Astrocyte (in vitro differentiated cells and primary cell): Measurements from ENCODE around the gene C19orf44. TPM values are rescaled to one million over a fixed set of nuclear protein-coding genes. Genes with fewer than 3 reads are reported as not detected.
A peak's percentile ranks its signal among the peaks of the same experiment; 100 is the strongest.
"Not testable (repeated sequence)": the region's sequence is repeated elsewhere in the genome, so short reads cannot be mapped to it uniquely, and the experiment has no call there.

Experiments used
- DNase-seq: peaks from one replicate; pipeline ENCODE4 v3.0.0-alpha.2; 2010; ENCODE audit warnings: low read depth
- FAIRE-seq: peaks from 2 replicates; lab custom pipeline; 2011; peaks lifted over from hg19 to GRCh38; lab: Jason Lieb, UNC
- H2AFZ ChIP-seq: 2 replicates; pipeline ENCODE4 v1.6.0; 2012; ENCODE audit warnings: low read depth, low read length, inconsistent platforms
- H3K27ac ChIP-seq: 2 replicates; pipeline ENCODE4 v1.5.1; 2011; ENCODE audit warnings: low read depth, low read length, inconsistent platforms
- H3K27me3 ChIP-seq: 2 replicates; pipeline ENCODE4 v1.6.0; 2011; ENCODE audit warnings: low read length, inconsistent platforms; ENCODE audit not compliant: insufficient read depth
- H3K36me3 ChIP-seq: 2 replicates; pipeline ENCODE4 v1.5.1; 2011; ENCODE audit warnings: low read length, inconsistent platforms; ENCODE audit not compliant: insufficient read depth
- H3K4me1 ChIP-seq: 2 replicates; pipeline ENCODE4 v1.5.1; 2011; ENCODE audit warnings: low read length, inconsistent platforms; ENCODE audit not compliant: insufficient read depth
- H3K4me2 ChIP-seq: 2 replicates; pipeline ENCODE4 v1.6.0; 2012; ENCODE audit warnings: low read length, inconsistent platforms
- H3K4me3 ChIP-seq: 2 replicates; pipeline ENCODE4 v1.5.1; 2011; ENCODE audit warnings: low read depth, mild to moderate bottlenecking, low read length, inconsistent platforms; ENCODE audit not compliant: insufficient read depth
- H3K79me2 ChIP-seq: 2 replicates; pipeline ENCODE4 v1.6.0; 2012; ENCODE audit warnings: mild to moderate bottlenecking, low read length, inconsistent platforms; ENCODE audit not compliant: insufficient read depth
- H3K9ac ChIP-seq: 2 replicates; pipeline ENCODE4 v1.6.0; 2012; ENCODE audit warnings: mild to moderate bottlenecking, low read length, inconsistent platforms
- H3K9me3 ChIP-seq: 2 replicates; pipeline ENCODE4 v1.5.1; 2012; ENCODE audit warnings: low read depth, mild to moderate bottlenecking, low read length, inconsistent platforms; ENCODE audit not compliant: insufficient read depth
- H4K20me1 ChIP-seq: 2 replicates; pipeline ENCODE4 v1.6.0; 2012; ENCODE audit warnings: low read length, inconsistent platforms; ENCODE audit not compliant: insufficient read depth
- H3K27ac Mint-ChIP-seq: one replicate; pipeline ENCODE4 v1.8.0; 2021; ENCODE audit warnings: mild to moderate bottlenecking, mixed read lengths; ENCODE audit not compliant: unreplicated experiment
- H3K27me3 Mint-ChIP-seq: one replicate; pipeline ENCODE4 v1.8.0; 2021; ENCODE audit warnings: low read depth, mixed read lengths; ENCODE audit not compliant: unreplicated experiment
- H3K36me3 Mint-ChIP-seq: one replicate; pipeline ENCODE4 v1.8.0; 2021; ENCODE audit warnings: low read depth, mixed read lengths; ENCODE audit not compliant: unreplicated experiment
- H3K4me1 Mint-ChIP-seq: one replicate; pipeline ENCODE4 v1.8.0; 2021; ENCODE audit warnings: low read depth, mixed read lengths; ENCODE audit not compliant: unreplicated experiment
- H3K4me3 Mint-ChIP-seq: one replicate; pipeline ENCODE4 v1.8.0; 2021; ENCODE audit warnings: mild to moderate bottlenecking, moderate library complexity, mixed read lengths; ENCODE audit not compliant: unreplicated experiment
- H3K9me3 Mint-ChIP-seq: one replicate; pipeline ENCODE4 v1.8.0; 2021; ENCODE audit warnings: mild to moderate bottlenecking, mixed read lengths; ENCODE audit not compliant: unreplicated experiment
- EZH2 ChIP-seq: IDR thresholded peaks from 2 replicates; pipeline ENCODE4 v1.6.1; 2012; ENCODE audit warnings: mild to moderate bottlenecking, low read length, inconsistent platforms; ENCODE audit not compliant: insufficient read depth
- total RNA-seq: library from RNA; stranded (reverse); gene quantifications from 2 replicates; pipeline ENCODE4 v1.2.1, GENCODE V29; 2021
- TF ChIP-seq, protein P1 (sequence below): IDR thresholded peaks from 2 replicates; pipeline ENCODE4 v1.5.1; 2011; ENCODE audit warnings: low read depth, mild to moderate bottlenecking, inconsistent platforms, low read length, moderate library complexity; ENCODE audit not compliant: insufficient read depth

The C19orf44 gene
- total RNA-seq, 1 donor from 2014 or later = 5.0 TPM

DNA sequence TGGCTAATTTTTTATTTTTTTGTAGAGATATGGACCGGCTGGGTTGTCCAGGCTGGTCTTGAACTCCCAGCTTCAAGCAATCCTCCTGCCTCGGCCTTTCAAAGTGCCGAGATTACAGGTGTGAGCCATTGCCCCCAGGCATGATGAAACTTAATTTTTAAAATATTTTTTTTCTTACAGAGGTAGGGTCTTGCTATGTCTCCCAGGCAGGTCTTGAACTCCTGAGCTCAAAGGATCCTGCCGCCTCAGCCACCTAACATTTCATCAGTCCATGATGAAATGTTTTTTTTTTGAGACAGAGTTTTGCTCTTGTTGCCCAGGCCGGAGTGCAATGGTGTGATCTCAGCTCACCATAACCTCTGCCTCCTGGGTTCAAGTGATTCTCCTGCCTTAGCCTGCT is 12.4 kb downstream of the C19orf44 start:
- Histone ChIP-seq H3K27ac (no peak overlapping the region), H3K4me3 (no peak overlapping the region), H3K79me2 (no peaks in the 10 kb centered on the region), H2AFZ (no peak overlapping the region), H3K4me1 (peaks cover 2% of the 10 kb centered on the region), H3K27me3 (no peaks in the 10 kb centered on the region), H3K9me3 (no peaks in the 10 kb centered on the region), H3K36me3 (peaks cover 2% of the 10 kb centered on the region), H3K4me2 (no peak overlapping the region), H4K20me1 (no peaks in the 10 kb centered on the region), H3K9ac (no peak overlapping the region)
- Mint-ChIP-seq H3K27me3 (no peaks in the 10 kb centered on the region), H3K4me3 (no peak overlapping the region), H3K27ac (no peak overlapping the region), H3K36me3 (peaks cover 11% of the 10 kb centered on the region), H3K4me1 (no peaks in the 10 kb centered on the region), H3K9me3 (no peaks in the 10 kb centered on the region)
- no peak for TF ChIP-seq EZH2
- TF ChIP-seq, protein P1, sequence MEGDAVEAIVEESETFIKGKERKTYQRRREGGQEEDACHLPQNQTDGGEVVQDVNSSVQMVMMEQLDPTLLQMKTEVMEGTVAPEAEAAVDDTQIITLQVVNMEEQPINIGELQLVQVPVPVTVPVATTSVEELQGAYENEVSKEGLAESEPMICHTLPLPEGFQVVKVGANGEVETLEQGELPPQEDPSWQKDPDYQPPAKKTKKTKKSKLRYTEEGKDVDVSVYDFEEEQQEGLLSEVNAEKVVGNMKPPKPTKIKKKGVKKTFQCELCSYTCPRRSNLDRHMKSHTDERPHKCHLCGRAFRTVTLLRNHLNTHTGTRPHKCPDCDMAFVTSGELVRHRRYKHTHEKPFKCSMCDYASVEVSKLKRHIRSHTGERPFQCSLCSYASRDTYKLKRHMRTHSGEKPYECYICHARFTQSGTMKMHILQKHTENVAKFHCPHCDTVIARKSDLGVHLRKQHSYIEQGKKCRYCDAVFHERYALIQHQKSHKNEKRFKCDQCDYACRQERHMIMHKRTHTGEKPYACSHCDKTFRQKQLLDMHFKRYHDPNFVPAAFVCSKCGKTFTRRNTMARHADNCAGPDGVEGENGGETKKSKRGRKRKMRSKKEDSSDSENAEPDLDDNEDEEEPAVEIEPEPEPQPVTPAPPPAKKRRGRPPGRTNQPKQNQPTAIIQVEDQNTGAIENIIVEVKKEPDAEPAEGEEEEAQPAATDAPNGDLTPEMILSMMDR = no peak
- no peak for DNase-seq
- no peak for FAIRE-seq

DNA sequence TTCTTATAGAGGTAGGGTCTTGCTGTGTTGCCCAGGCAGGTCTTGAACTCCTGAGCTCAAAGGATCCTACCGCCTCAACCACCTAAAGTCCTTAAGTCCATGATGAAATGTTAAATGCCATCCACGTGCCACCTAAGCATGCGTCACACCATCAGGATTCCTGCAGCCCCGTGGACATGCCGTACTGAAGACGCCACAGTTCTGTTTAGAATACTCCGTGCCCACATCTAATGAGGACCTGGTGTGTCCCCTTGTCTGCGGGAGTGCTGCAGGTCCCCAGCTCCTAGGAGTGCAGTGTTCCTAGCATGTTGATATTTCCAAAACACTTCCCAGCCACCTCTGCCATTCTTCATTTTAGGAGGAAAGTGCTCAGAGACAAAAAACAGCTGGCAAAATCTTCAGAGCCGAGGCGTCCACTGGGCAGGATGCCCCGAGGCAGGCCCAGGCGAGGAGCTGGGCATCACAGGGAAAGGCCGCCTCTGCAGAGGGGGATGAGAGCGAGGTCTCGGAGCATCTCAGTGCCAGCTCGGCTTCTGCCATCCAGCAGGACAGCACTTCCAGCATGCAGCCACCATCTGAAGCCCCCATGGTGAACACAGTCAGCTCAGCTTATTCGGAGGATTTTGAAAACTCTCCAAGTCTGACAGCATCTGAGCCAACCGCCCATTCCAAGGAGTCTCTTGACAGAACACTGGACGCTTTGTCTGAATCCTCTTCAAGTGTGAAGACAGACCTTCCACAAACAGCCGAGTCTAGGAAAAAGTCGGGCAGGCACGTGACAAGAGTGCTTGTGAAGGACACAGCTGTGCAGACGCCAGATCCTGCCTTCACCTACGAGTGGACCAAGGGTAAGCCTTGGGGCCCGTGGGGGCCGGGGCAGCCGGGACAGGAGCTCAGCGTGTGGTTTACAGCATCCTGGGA is 13.2 kb downstream of the C19orf44 start:
- Histone ChIP-seq H3K9ac (no peak overlapping the region), H4K20me1 (no peaks in the 10 kb centered on the region), H3K36me3 (peaks cover 2% of the 10 kb centered on the region), H3K27me3 (no peaks in the 10 kb centered on the region), H3K4me1 (peaks cover 2% of the 10 kb centered on the region), H3K9me3 (no peaks in the 10 kb centered on the region), H2AFZ (no peak overlapping the region), H3K27ac (peak overlapping the region; percentile 2), H3K79me2 (no peaks in the 10 kb centered on the region), H3K4me3 (no peak overlapping the region), H3K4me2 (no peak overlapping the region)
- no peak for TF ChIP-seq EZH2
- TF ChIP-seq, protein P1 = no peak
- Mint-ChIP-seq H3K36me3 (peaks cover 8% of the 10 kb centered on the region), H3K4me3 (no peak overlapping the region), H3K27ac (no peak overlapping the region), H3K9me3 (no peaks in the 10 kb centered on the region), H3K4me1 (no peaks in the 10 kb centered on the region), H3K27me3 (no peaks in the 10 kb centered on the region)
- FAIRE-seq = no peak
- DNase-seq = peak; percentile 33

DNA sequence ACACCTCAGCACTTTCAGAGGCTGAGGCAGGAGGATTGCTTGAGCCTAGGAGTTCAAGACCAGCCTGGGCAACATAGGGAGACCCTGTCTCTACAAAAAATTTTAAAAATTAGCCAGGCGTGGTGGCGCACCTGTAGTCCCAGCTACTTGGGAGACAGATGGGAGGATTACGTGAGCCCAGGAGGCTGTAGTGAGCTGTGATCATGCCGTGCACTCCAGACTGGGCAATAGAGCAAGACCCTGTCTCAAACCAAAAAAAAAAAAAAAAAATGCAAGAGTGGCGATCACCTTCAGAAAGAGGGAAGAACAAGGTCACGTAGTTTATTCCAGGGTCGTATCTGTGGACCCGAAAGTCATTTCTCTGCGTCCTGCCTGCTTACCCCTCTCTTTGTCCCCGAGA is 16.4 kb downstream of the C19orf44 start:
- not testable (repeated sequence) for H3K27ac Mint-ChIP-seq, H3K4me1 ChIP-seq, H3K27me3 Mint-ChIP-seq, H3K4me1 Mint-ChIP-seq, H3K4me2 ChIP-seq, H3K27me3 ChIP-seq, H3K9ac ChIP-seq, H3K79me2 ChIP-seq, H3K9me3 ChIP-seq, H3K36me3 ChIP-seq, H3K4me3 Mint-ChIP-seq, H3K36me3 Mint-ChIP-seq, DNase-seq, H2AFZ ChIP-seq, FAIRE-seq, H3K27ac ChIP-seq, H3K9me3 Mint-ChIP-seq, H3K4me3 ChIP-seq
- peaks cover 10% of the 10 kb centered on the region for H4K20me1 ChIP-seq
